ENCODE data around the gene STAT2. TPM values are rescaled to one million over a fixed set of nuclear protein-coding genes. Genes with fewer than 3 reads are reported as not detected.

STAT2 gene
- total RNA-seq, 1 donor from 2014 or later = 188 TPM

GRCh38 chr12:56315249-56315621 is 44.7 kb downstream of the STAT2 start:
- Mint-ChIP-seq H3K9me3 (no peaks in the 10 kb centered on the region), H3K4me3 (peak overlapping the region; percentile 98), H3K4me1 (peaks cover 14% of the 10 kb centered on the region), H3K27me3 (ENCODE audit: low read depth) (no peaks in the 10 kb centered on the region), H3K27ac (peak overlapping the region; percentile 99), H3K36me3 (peaks cover 7% of the 10 kb centered on the region)
- TF ChIP-seq, protein P1, sequence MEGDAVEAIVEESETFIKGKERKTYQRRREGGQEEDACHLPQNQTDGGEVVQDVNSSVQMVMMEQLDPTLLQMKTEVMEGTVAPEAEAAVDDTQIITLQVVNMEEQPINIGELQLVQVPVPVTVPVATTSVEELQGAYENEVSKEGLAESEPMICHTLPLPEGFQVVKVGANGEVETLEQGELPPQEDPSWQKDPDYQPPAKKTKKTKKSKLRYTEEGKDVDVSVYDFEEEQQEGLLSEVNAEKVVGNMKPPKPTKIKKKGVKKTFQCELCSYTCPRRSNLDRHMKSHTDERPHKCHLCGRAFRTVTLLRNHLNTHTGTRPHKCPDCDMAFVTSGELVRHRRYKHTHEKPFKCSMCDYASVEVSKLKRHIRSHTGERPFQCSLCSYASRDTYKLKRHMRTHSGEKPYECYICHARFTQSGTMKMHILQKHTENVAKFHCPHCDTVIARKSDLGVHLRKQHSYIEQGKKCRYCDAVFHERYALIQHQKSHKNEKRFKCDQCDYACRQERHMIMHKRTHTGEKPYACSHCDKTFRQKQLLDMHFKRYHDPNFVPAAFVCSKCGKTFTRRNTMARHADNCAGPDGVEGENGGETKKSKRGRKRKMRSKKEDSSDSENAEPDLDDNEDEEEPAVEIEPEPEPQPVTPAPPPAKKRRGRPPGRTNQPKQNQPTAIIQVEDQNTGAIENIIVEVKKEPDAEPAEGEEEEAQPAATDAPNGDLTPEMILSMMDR (IDR thresholded peaks at IDR 0.05; ENCODE audit: unreplicated experiment) = no peak
- peak in 1 of 2 experiments; percentile 43 for DNase-seq (ENCODE audit: low spot score in 2 of 2, unreplicated experiment in 2 of 2)

DNA sequence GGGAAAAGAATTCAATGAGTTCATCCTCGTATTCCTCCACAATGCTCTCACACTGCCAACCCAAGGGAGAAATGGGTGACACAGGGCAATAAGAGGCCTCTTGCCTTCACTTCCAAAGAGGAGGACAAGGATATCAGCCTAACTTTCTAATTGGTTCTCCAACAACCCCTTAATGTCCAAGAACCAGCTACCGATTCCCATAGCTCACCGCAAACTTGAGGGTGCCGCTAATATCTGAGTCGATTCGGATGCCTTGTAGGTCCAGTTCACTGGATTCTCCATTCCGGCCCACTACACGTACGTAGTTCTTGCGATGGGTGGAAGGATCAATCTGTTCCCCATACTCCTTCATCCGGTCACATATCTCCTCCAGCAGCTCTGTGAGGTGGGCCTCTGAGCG is 48.9 kb downstream of the STAT2 start:
- Mint-ChIP-seq H3K9me3 (no peaks in the 10 kb centered on the region), H3K27me3 (ENCODE audit: low read depth) (no peaks in the 10 kb centered on the region), H3K36me3 (peaks cover 12% of the 10 kb centered on the region), H3K4me1 (peaks cover 11% of the 10 kb centered on the region), H3K4me3 (no peak overlapping the region), H3K27ac (no peak overlapping the region)
- TF ChIP-seq, protein P1 (IDR thresholded peaks at IDR 0.05; ENCODE audit: unreplicated experiment) = no peak
- DNase-seq (ENCODE audit: low spot score in 2 of 2, unreplicated experiment in 2 of 2) = no peak

DNA sequence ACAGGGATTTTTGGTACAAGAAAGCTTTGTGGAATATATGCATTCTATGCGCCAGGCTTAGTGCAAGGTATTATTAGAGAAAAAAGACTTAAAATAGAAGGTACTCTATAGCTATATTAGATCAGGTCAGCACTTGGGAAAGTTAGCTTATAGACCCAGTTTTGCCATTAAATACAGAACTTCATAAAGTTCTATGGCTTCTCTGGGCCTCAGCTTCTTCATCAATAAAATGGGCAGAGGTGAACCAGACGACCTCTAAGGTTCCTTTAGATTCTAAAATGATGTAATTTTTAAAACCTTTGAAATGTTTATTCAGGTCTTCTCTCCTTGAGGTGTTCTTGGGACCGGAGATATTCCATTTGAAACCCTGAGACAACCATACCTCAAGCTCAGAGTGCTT is 51.2 kb downstream of the STAT2 start:
- no peak for DNase-seq (ENCODE audit: low spot score in 2 of 2, unreplicated experiment in 2 of 2)
- Mint-ChIP-seq H3K4me1 (no peaks in the 10 kb centered on the region), H3K36me3 (peaks cover 20% of the 10 kb centered on the region), H3K9me3 (no peaks in the 10 kb centered on the region), H3K4me3 (no peak overlapping the region), H3K27ac (no peak overlapping the region), H3K27me3 (ENCODE audit: low read depth) (no peaks in the 10 kb centered on the region)
- TF ChIP-seq, protein P1 (IDR thresholded peaks at IDR 0.05; ENCODE audit: unreplicated experiment) = no peak

- no peak for DNase-seq (ENCODE audit: low spot score in 2 of 2, unreplicated experiment in 2 of 2)
- Mint-ChIP-seq H3K27me3 (ENCODE audit: low read depth) (no peaks in the 10 kb centered on the region), H3K4me1 (no peaks in the 10 kb centered on the region), H3K4me3 (no peak overlapping the region), H3K9me3 (no peaks in the 10 kb centered on the region), H3K27ac (no peak overlapping the region), H3K36me3 (peaks cover 20% of the 10 kb centered on the region)
- TF ChIP-seq, protein P1 (IDR thresholded peaks at IDR 0.05; ENCODE audit: unreplicated experiment) = no peak
These were observed 52.5 kb downstream of the STAT2 start for GRCh38 chr12:56307221-56307965.

DNA sequence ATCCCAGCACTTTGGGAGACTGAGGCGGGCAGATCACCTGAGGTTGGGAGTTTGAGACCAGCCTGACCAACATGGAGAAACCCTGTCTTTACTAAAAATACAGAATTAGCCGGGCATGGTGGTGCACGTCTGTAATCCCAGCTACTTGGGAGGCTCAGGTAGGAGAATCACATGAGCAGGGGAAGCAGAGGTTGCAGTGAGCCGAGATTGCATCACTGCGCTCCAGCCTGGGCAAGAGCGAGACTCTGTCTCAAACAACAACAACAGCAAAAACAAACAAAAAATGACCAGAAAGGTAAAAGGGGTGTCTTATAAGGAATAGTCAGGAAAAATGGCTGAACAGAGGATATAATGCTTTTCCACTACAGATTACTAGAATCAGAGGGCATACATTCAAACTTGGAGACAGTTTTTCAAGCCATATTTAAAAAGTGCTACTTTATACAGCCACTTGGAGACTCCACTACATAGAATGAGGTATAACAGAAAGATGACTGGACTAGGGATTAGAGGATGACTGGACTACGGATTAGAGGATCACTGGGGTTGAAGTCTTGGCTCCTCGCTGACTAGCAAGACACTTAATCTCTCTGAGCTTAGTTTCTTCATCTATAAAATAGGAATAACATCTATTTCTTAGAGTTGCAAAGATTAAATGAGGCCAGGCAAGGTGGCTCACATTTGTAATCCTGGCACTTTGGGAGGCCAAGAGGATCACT is 54.9 kb downstream of the STAT2 start:
- peaks cover 12% of the 10 kb centered on the region for H3K4me1 Mint-ChIP-seq
- H3K36me3 Mint-ChIP-seq = peaks cover 17% of the 10 kb centered on the region
- H3K27ac Mint-ChIP-seq = no peak overlapping the region
- H3K9me3 Mint-ChIP-seq = no peaks in the 10 kb centered on the region
- no peak overlapping the region for H3K4me3 Mint-ChIP-seq
- no peaks in the 10 kb centered on the region for H3K27me3 Mint-ChIP-seq (ENCODE audit: low read depth)
- TF ChIP-seq, protein P1 (IDR thresholded peaks at IDR 0.05; ENCODE audit: unreplicated experiment) = no peak
- no peak for DNase-seq (ENCODE audit: low spot score in 2 of 2, unreplicated experiment in 2 of 2)
